Ovary (tissue), 3 donors: ENCODE measurements around the gene PLB1.

Experiments
- POLR2A ChIP-seq: fragments of 450-650 bp; IDR thresholded peaks from one replicate; pipeline ENCODE4 v1.6.1; 2017; ENCODE audit warnings: antibody characterized with exemption, mild to moderate bottlenecking, moderate library complexity
- TF ChIP-seq, protein P1 (sequence below), 3 donors: fragments of 450-650 bp in 2 of 3; fragments of 200-600 bp in 1 of 3; IDR thresholded peaks; one replicate each; pipeline versions ENCODE4 v1.5.1 to v1.8.0; 2016 to 2022; ENCODE audit warnings: antibody characterized with exemption in 3 of 3, mild to moderate bottlenecking in 1 of 3
- donor health status: DM: no; HTN: no; CAD: no.

DNA sequence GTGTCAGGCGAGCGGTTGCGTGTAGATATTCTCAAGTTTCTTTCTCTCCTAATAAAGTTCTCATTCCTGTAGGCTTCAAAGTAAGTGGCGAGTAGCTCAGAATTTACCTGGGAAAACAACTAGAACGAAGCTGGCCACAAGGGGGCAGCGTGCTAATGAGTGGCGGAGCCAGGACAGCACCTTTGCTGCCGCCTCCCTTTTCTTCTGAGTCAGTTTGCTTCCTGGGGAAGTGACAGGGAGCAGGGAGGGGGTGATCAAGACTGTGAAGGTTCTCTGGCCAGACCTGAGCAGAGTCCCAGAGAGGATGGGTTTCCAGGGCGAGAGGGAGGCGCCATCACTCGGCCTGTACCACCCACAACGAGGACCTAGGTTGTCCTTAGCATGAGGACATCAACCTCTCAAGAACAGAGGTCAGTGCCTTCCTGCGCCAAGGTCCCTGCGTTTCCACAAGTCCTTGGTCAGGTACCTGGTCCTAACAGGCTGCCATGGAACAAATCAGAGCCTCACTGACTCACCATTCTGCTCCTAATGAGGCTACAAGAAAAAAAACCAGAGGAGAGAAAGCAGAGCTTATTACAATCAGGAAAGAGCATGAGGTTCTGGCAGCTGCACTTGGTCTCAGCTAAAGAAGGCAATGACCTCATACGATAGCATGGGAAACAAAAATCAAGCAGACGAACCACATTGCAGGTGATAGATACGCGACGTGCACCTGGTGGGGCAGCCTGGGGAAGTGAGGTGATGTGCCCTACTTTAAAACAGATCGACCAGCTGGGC, 98.7 kb downstream of the PLB1 start:
- no peak for TF ChIP-seq POLR2A
- TF ChIP-seq, protein P1, sequence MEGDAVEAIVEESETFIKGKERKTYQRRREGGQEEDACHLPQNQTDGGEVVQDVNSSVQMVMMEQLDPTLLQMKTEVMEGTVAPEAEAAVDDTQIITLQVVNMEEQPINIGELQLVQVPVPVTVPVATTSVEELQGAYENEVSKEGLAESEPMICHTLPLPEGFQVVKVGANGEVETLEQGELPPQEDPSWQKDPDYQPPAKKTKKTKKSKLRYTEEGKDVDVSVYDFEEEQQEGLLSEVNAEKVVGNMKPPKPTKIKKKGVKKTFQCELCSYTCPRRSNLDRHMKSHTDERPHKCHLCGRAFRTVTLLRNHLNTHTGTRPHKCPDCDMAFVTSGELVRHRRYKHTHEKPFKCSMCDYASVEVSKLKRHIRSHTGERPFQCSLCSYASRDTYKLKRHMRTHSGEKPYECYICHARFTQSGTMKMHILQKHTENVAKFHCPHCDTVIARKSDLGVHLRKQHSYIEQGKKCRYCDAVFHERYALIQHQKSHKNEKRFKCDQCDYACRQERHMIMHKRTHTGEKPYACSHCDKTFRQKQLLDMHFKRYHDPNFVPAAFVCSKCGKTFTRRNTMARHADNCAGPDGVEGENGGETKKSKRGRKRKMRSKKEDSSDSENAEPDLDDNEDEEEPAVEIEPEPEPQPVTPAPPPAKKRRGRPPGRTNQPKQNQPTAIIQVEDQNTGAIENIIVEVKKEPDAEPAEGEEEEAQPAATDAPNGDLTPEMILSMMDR (IDR thresholded peaks at IDR 0.05): peak; percentile 85 to 91 (median 86)
